Kidney (tissue), 14 donors: ENCODE measurements around the gene MIEF1. TPM values are rescaled to one million over a fixed set of nuclear protein-coding genes. Genes with fewer than 3 reads are reported as not detected.
A peak's percentile ranks its signal among the peaks of the same experiment; 100 is the strongest.

Source experiments
- DNase-seq, 5 donors: peaks; one replicate each; pipeline ENCODE4 v3.0.0-alpha.2; 2013 to 2020
- FAIRE-seq: peaks from 2 replicates; lab custom pipeline; 2012; peaks lifted over from hg19 to GRCh38; lab: Jason Lieb, UNC
- H3K27ac ChIP-seq, 2 donors: one replicate each; pipeline ENCODE4 v1.7.0; 2013; ENCODE audit warnings: low read depth in 2 of 2, low read length in 2 of 2, inconsistent platforms in 1 of 2
- H3K27me3 ChIP-seq: one replicate; pipeline ENCODE4 v1.7.1; 2013; ENCODE audit warnings: low read length, inconsistent platforms; ENCODE audit not compliant: control insufficient read depth, insufficient read depth
- H3K36me3 ChIP-seq, 3 donors: one replicate each; pipeline versions ENCODE4 v1.7.0 to v1.7.1; 2013; ENCODE audit warnings: low read length in 3 of 3, control low read depth in 1 of 3, inconsistent platforms in 1 of 3; ENCODE audit not compliant: insufficient read depth in 3 of 3, control insufficient read depth in 2 of 3
- H3K4me1 ChIP-seq, 3 donors: one replicate each; pipeline versions ENCODE4 v1.7.0 to v1.7.1; 2013; ENCODE audit warnings: low read length in 3 of 3, inconsistent platforms in 1 of 3, low read depth in 1 of 3; ENCODE audit not compliant: control insufficient read depth in 2 of 3, insufficient read depth in 2 of 3
- H3K4me3 ChIP-seq, 3 donors: one replicate each; pipeline versions ENCODE4 v1.7.0 to v1.8.1; 2013; ENCODE audit warnings: low read length in 3 of 3, control low read depth in 1 of 3, inconsistent platforms in 1 of 3
- H3K9ac ChIP-seq, 3 donors: one replicate each; pipeline versions ENCODE4 v1.7.0 to v1.7.1; 2013; ENCODE audit warnings: low read length in 3 of 3, control low read depth in 1 of 3, inconsistent platforms in 1 of 3
- H3K9me3 ChIP-seq, 3 donors: one replicate each; pipeline versions ENCODE4 v1.7.0 to v1.7.1; 2013; ENCODE audit warnings: low read length in 3 of 3, control low read depth in 1 of 3, inconsistent platforms in 1 of 3; ENCODE audit not compliant: control insufficient read depth in 2 of 3, insufficient read depth in 1 of 3
- intact Hi-C: fragments of 100-400 bp; cut with DNase I; formaldehyde crosslinking; loops from one replicate; pipeline ENCODE4 v1.11.1; 2022
- polyA plus RNA-seq: library from polyadenylated mRNA; stranded (reverse); fragments of 350-450 nt; fragmentation: Illumina TruSeq; extraction: RNeasy Lipid Tissue Mini Kit (QIAGEN cat#74804); gene quantifications from one replicate; pipeline ENCODE4 v1.2.3, GENCODE V29; 2014; ENCODE audit warnings: low read depth, low replicate concordance; ENCODE audit not compliant: insufficient read depth
- total RNA-seq: library from RNA; stranded (reverse); fragmentation: NEBNext Ultra II Directional; extraction: Animal tissue kit (Norgen Biotek cat#: 25700); gene quantifications from one replicate; pipeline ENCODE4 v1.2.1, GENCODE V29; 2021
- TF ChIP-seq, protein P1 (sequence below): IDR thresholded peaks from 3 replicates; pipeline ENCODE4 v1.5.1; 2012; ENCODE audit warnings: mild to moderate bottlenecking, moderate library complexity, borderline replicate concordance; ENCODE audit not compliant: insufficient read depth; ENCODE audit errors: extremely low read depth
- donor health status: control.
- donor health status: control.
- donor health status: control.
- donor health status: control.
- donor health status: control.
- donor health status: DM: yes; HTN: yes; CAD: no.
- donor health status: Normal renal cell carcinoma (clear cell type).

The MIEF1 gene
- total and polyA plus RNA-seq, 2 donors from 2014 or later, result 13.0 to 27.9 TPM

DNA sequence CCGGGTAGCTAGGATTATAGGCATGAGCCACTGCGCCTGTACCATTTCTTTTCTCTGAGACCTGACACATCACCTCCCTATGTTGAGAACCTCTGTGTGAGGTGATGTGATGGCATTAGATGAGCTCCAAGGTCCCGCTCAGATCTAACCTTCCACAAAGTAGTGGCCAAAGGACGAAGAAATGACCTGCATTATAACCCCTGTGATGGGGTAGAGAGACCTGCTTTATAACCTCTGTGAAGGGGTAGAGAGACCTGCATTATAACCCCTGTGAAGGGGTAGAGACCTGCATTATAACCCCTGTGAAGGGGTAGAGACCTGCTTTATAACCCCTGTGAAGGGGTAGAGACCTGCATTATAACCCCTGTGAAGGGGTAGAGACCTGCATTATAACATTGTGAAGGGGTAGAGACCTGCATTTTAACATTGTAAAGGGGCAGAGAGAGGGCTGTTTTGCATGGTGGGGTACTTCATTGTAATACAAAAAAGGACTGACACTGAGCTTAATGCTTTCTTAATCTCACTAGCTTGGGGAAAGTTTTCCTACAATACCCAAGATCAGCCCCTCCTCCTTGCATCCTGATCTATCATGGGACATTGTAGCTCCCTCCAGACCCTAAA lies 8.5 kb downstream of the MIEF1 start:
- H3K9me3 ChIP-seq, result no peaks in the 10 kb centered on the region
- H3K36me3 ChIP-seq, result peaks cover 14 to 65% (median 55%) of the 10 kb centered on the region in 3 donors
- FAIRE-seq, result no peak

DNA sequence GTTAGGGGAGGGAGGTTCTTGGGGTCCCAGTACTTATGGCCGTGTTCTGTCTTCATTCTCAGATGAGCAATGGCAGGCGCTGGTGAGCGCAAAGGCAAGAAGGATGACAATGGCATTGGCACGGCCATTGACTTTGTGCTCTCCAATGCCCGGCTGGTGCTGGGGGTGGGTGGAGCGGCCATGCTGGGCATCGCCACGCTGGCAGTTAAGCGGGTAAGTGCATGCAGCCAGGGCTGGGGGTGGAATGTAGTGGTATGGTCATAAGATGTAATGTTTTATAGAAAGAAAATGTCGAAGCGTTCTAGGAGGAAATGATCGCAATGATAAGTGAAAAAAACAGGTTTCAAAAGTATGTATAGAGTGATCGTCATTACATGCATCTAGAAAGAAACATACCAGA lies 9.1 kb downstream of the MIEF1 start:
- intact Hi-C loops, result loop anchor here (10.0 kb wide), 1 partner anchor 106 kb away; no protein-coding TSS in a partner anchor
- DNase-seq (peak in 1 of 5 donors; percentile 36), FAIRE-seq (no peak)
- Histone ChIP-seq H3K4me1 (peaks cover 0 to 7% (median 0%) of the 10 kb centered on the region in 3 donors), H3K4me3 (no peak overlapping the region), H3K9ac (no peak overlapping the region), H3K27ac (no peak overlapping the region), H3K36me3 (peaks cover 14 to 62% (median 51%) of the 10 kb centered on the region in 3 donors), H3K27me3 (no peaks in the 10 kb centered on the region), H3K9me3 (no peaks in the 10 kb centered on the region)
- TF ChIP-seq, protein P1, sequence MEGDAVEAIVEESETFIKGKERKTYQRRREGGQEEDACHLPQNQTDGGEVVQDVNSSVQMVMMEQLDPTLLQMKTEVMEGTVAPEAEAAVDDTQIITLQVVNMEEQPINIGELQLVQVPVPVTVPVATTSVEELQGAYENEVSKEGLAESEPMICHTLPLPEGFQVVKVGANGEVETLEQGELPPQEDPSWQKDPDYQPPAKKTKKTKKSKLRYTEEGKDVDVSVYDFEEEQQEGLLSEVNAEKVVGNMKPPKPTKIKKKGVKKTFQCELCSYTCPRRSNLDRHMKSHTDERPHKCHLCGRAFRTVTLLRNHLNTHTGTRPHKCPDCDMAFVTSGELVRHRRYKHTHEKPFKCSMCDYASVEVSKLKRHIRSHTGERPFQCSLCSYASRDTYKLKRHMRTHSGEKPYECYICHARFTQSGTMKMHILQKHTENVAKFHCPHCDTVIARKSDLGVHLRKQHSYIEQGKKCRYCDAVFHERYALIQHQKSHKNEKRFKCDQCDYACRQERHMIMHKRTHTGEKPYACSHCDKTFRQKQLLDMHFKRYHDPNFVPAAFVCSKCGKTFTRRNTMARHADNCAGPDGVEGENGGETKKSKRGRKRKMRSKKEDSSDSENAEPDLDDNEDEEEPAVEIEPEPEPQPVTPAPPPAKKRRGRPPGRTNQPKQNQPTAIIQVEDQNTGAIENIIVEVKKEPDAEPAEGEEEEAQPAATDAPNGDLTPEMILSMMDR, result no peak

More for the DNA sequence above, 8.5 kb downstream of the MIEF1 start:
- Histone ChIP-seq H3K27me3 (no peaks in the 10 kb centered on the region), H3K4me3 (no peak overlapping the region), H3K4me1 (peaks cover 0 to 7% (median 0%) of the 10 kb centered on the region in 3 donors), H3K9ac (no peak overlapping the region), H3K27ac (no peak overlapping the region)
- no peak for DNase-seq
- TF ChIP-seq, protein P1, result no peak
- intact Hi-C loops, result loop anchor here (10.0 kb wide), 1 partner anchor 106 kb away; no protein-coding TSS in a partner anchor

DNA sequence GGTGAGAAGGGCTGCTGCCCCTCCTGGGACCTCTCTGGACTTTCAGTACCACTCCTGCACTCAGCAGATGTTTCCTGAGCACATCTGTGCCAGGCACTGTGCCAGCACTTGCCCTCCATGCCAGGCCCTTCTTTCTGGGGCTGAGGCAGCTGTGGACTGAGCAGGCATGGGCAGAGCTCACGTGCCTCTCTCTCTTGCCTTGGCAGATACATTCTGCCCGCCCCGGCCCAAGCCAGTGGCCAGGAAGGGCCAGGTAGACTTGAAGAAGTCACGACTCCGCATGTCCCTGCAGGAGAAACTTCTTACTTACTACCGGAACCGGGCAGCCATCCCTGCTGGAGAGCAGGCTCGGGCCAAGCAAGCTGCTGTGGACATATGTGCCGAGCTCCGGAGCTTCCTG lies 9.9 kb downstream of the MIEF1 start:
- H3K4me3 ChIP-seq, result no peak overlapping the region
- intact Hi-C loops, result loop anchor here (10.0 kb wide), 1 partner anchor 107 kb away; no protein-coding TSS in a partner anchor
- FAIRE-seq (no peak), DNase-seq (peak in 1 of 5 donors; percentile 65)
- no peaks in the 10 kb centered on the region for H3K27me3 ChIP-seq
- peaks cover 12 to 58% (median 44%) of the 10 kb centered on the region in 3 donors for H3K36me3 ChIP-seq
- TF ChIP-seq, protein P1, result no peak
- H3K9me3 ChIP-seq, result no peaks in the 10 kb centered on the region
- H3K27ac ChIP-seq, result no peak overlapping the region
- no peak overlapping the region for H3K9ac ChIP-seq
- peaks cover 0 to 7% (median 0%) of the 10 kb centered on the region in 3 donors for H3K4me1 ChIP-seq
